ENCODE results near the gene KCNAB1.

- no peak for TF ChIP-seq POLR2A (IDR thresholded peaks at IDR 0.05; ENCODE audit: low read length)
- no peak for TF ChIP-seq GATA1 (IDR thresholded peaks at IDR 0.05; ENCODE audit: low read depth, low read length)
Measured at GRCh38 chr3:156216216-156216615, 95.8 kb downstream of the KCNAB1 start.

Data from erythroblast (primary cell).